A673 (cell line): ENCODE measurements around the gene LCN9.

Source experiments
- CTCF ChIP-seq: fragments of 300-800, 200-600 bp; sonication (generic); conservative IDR thresholded peaks from 2 replicates; pipeline ENCODE4 v1.5.1; 2017; ENCODE audit warnings: low read depth, mild to moderate bottlenecking, antibody characterized with exemption, low read length, moderate library complexity, mixed read lengths
- EZH2 ChIP-seq: fragments of 200-600 bp; sonication (generic); IDR thresholded peaks from 2 replicates; pipeline ENCODE4 v1.6.1; 2017; ENCODE audit warnings: borderline replicate concordance, low read depth, mild to moderate bottlenecking, mixed read lengths, antibody characterized with exemption, low read length; ENCODE audit not compliant: poor library complexity, severe bottlenecking

GRCh38 chr9:135695642-135696041 is 32.5 kb downstream of the LCN9 start:
- TF ChIP-seq CTCF (no peak), EZH2 (no peak)
